HG02970 (cell line): Measurements from ENCODE around the gene AGXT.
"Not testable (repeated sequence)": the region's sequence is repeated elsewhere in the genome, so short reads cannot be mapped to it uniquely, and the experiment has no call there.

Experiments
- ATAC-seq: cut with Tn5 transposase; IDR thresholded peaks from one replicate; pipeline ENCODE4 v1.9.1; 2021; ENCODE audit warnings: mild to moderate bottlenecking, moderate library complexity, moderate number of reproducible peaks; ENCODE audit not compliant: unreplicated experiment, low FRiP score

AGXT gene

GRCh38 chr2:240839152-240840143 lies 29.2 kb upstream of the AGXT start:
- ATAC-seq: no peak

DNA sequence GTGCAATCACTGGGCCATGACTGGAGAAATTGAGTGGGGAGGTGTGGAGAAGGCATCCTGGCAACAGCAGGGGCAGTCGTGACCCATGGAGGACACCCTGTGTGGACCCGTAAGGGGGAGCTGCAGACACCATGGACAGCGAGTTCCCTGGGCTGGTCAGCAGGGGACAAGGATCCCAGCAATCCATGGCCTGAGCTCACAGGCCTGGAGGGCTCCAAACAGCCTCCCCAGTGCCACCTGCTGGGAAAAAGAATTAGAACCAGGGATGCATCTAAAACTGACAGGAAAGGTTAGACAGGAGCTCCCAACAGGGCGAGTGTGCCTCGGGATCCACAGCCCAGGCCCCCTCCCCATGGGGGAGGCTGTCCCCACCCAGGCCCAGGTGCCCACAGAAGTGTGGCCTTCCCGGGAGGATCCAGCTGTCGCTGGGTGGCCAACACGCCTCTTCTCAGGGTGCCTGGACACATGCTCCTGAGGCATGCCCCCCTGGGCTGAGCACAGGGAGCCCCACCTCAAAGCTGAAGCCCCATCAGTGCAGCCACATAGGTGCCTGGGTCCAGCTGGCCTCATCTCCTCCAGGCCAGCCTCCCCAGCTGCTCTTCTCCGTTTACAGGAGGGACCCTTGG lies 28.1 kb upstream of the AGXT start:
- ATAC-seq: no peak

DNA sequence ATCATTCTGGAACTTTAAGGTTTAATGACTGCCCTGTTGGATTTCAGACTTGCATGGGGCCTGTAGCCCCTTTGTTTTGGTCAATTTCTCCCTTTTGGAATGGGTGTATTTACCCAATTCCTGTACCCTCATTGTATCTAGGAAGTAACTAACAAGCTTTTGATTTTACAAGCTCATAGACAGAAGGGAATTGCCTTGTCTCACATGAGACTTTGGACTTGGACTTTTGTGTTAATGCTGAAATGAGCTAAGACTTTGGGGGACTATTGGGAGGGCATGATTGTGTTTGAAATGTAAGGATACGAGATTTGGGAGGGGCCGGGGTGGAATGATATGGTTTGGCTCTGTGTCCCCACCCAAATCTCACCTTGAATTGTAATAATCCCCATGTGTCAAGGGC lies 22.3 kb upstream of the AGXT start:
- not testable (repeated sequence) for ATAC-seq

DNA sequence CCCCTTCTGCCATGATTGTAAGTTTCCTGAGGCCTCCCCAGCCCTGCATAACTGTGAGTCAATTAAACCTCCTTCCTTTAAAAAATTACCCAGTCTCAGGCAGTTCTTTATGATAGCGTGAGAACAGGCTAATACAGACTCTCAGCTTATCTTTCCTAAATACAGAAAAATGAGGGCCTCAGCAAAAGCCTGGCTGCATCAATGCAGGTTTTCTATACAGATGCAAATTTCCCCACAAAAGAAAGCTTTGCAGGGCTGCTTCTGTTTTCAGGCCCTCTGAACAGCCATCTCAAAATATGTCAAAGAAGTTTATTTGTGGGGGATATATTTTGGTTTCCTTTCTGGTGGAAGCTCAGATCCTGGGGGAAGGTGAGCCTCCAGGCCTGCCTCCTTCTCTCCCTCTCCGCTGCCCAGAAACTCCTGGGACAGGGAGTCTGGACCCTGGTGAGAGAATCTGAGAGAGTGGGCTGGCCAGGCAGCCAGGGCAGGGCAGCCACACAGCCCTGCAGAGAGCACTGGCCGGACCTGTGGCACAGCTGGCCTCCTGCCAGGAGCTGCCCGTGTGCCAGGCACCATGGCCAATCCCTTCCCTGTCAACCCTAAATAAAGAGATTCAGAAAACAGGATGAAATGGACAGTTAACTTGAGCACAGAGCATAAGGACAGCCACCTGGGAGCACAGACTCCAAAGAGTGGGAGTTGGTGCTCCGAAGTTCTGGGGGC lies 21.6 kb upstream of the AGXT start:
- ATAC-seq: no peak

DNA sequence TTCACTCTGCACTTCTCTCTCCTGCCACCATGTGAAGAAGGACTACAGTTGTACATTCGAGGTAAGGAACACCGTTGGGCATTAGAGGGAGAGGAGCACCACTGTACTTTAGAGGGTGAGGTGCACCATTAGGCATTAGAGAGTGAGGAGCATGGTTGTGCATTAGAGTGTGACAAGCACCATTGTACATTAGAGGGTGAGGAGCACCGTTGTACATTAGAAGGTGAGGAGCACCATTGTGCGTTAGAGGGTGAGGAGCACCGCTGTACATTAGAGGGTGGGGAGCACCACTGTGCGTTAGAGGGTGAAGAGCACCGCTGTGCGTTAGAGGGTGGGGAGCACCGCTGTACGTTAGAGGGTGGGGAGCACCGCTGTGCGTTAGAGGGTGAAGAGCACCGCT lies 20.8 kb upstream of the AGXT start:
- no peak for ATAC-seq

GRCh38 chr2:240848900-240849680 lies 19.5 kb upstream of the AGXT start:
- no peak for ATAC-seq

DNA sequence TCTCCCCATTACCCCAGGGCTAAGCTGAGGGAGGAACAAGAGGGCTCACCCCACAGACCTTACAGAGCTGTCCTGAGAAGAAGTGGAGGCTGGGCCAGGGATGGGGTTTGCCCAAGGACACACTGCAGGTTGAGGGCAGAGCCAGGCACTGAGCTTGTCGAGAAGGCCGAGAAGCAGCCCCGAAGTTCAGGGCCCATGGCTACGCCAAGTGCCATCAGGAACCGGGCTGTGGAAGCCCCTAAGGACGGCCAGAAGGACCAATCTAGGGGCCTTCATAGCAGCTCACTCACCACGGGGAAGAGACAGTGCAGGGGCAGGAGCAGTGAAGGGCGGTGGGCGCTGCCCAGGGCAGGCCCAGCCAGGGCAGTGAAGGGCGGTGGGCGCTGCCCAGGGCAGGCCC lies 18.6 kb upstream of the AGXT start:
- ATAC-seq: no peak

- ATAC-seq: no peak
Measured at GRCh38 chr2:240850756-240851077, 17.9 kb upstream of the AGXT start.

DNA sequence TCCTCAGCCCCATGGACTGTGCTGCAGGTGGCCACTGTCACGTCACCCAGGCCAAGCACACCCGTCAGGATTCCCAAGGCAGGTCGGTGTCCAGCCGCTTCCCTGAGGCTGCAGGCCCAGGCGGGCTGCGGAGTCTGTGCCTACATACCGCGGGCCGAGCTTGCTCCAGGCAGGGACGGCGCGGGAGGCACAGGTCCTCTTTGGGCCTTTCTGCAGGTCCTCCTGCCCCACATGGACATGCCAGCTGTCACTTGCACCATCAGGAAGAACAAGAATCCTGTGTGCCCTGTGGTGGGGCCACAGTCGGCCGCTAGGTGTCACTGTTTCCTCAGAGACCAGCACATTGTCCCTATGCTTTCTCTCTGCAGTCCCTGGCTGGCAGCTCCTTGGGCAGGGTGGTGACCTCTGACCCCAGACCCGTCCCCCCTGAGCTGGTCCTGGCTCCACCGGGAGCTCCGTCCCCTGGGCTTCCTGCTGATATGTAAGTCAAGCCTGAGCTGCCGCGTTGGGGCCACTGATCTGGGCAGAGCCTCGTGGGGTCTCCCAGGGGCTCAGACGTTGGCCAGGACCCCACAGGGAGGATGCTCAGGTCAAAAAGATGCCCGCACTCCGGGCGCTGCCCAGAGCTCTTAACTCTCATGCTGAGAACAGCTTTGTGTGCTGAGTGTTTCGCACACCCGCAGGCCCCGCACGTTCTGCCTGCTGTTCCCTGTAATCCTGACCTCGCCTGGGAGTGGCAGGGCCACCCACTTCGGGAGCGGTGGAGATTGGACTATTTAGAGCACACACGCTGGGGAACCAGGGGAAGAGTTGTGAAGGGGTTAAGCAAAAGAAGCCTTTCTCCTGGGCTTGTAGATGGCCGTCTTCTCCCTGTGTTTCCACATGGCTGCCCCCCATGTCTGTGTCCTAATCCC lies 17.3 kb upstream of the AGXT start:
- no peak for ATAC-seq

- no peak for ATAC-seq
Measured at GRCh38 chr2:240852671-240853314, 15.8 kb upstream of the AGXT start.

DNA sequence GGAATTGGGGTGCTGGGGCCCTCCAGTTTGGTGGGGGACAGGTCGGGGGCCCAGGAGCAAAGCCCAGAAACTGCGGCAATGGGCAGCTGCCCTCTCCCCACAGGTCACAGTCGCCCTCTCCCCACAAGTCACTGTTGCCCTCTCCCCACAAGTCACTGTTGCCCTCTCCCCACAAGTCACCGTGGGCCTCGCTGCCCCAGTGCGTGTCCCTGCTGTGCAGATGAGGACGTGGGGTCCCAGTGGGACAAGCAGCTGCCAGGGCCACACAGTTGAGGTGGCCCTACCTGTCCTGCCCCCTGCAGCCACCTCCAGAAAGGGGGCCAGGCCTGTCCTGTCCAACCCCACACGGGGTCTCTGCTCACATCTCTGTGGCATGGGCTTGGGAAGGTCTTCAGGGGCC lies 13.0 kb upstream of the AGXT start:
- no peak for ATAC-seq

- no peak for ATAC-seq
Measured at GRCh38 chr2:240856151-240856980, 12.3 kb upstream of the AGXT start.

- ATAC-seq: no peak
Measured at GRCh38 chr2:240857039-240858008, 11.3 kb upstream of the AGXT start.

DNA sequence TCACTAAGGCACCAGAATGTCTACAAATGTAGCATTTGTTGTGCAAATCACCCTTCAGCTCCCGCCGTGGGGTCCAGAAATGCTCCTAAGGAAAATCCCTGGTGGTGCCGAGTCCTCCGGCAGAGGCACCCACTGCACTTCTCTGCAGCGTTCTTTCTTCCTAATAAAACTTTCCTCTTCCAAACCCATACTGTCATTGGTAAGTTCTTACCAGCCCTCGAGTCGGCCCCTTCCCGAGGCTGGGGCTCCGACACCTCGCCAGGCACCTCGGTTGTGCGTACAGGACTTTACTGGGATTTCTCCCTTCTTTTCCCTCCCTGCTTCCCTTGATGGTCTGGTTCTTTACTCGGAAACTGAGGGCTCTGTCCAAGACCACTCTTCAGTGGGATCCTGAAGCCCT lies 10.3 kb upstream of the AGXT start:
- no peak for ATAC-seq

GRCh38 chr2:240858871-240859270 lies 9.8 kb upstream of the AGXT start:
- ATAC-seq: no peak

DNA sequence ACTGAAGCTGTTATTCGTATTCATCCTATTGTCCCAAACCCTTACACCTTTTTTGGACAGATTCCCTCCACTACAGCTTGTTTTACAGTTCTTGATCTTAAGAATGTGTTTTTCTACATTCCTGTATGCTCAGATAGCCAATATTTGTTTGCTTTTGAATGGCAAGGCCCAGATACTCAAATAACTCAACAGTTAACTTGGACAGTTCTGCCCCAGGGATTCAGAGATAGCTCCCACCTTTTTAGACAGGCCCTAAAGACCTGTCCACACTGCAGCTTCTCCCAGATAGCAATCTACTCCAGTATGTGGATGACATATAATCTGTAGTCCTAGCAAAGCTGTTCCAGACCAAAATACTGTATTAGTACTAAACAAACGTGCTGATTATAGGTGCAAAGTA lies 7.1 kb upstream of the AGXT start:
- no peak for ATAC-seq

- no peak for ATAC-seq
Measured at GRCh38 chr2:240864475-240864874, 4.1 kb upstream of the AGXT start.
